AG04450 (cell line): ENCODE measurements around the gene RBM44. TPM values are rescaled to one million over a fixed set of nuclear protein-coding genes. Genes with fewer than 3 reads are reported as not detected.

Experiments
- CTCF ChIA-PET: fragments of 300-600, 350-600 bp; formaldehyde crosslinking; extraction: SDS; loops from one replicate; lab custom pipeline; 2022; ENCODE audit warnings: antibody characterized with exemption, inconsistent platforms; lab: Charles Lee
- POLR2A ChIA-PET: fragments of 350-600 bp; formaldehyde crosslinking; extraction: SDS; loops from one replicate; lab custom pipeline; 2021; ENCODE audit warnings: antibody characterized with exemption, inconsistent platforms; lab: Yijun Ruan, JAX
- DNase-seq: peaks from one replicate; pipeline ENCODE4 v3.0.0-alpha.2; 2011; ENCODE audit warnings: low read depth, low spot score
- H3K27ac ChIP-seq: one replicate; pipeline ENCODE4 v1.5.1; 2012; ENCODE audit warnings: low read depth, low read length, control low read depth
- H3K27me3 ChIP-seq: one replicate; pipeline ENCODE4 v1.6.0; 2012; ENCODE audit warnings: low read length; ENCODE audit not compliant: control insufficient read depth, insufficient read depth
- H3K4me3 ChIP-seq: 2 replicates; pipeline ENCODE4 v1.5.1; 2011; ENCODE audit warnings: mild to moderate bottlenecking, low read depth, low read length, control low read depth
- H3K9me3 ChIP-seq: 2 replicates; pipeline ENCODE4 v1.5.1; 2012; ENCODE audit warnings: low read length; ENCODE audit not compliant: control insufficient read depth, insufficient read depth
- CTCF ChIP-seq: IDR thresholded peaks from 2 replicates; pipeline ENCODE4 v1.5.1; 2011; ENCODE audit warnings: low read depth, low read length, control low read depth, inconsistent platforms
- polyA plus RNA-seq: library from polyadenylated mRNA; depleted of rRNA; stranded (reverse); fragments of >200 nt; gene quantifications from 2 replicates; pipeline ENCODE4 v1.2.3, GENCODE V29; 2011

The RBM44 gene
- polyA plus RNA-seq, 1 experiment, result 0.16 TPM

DNA sequence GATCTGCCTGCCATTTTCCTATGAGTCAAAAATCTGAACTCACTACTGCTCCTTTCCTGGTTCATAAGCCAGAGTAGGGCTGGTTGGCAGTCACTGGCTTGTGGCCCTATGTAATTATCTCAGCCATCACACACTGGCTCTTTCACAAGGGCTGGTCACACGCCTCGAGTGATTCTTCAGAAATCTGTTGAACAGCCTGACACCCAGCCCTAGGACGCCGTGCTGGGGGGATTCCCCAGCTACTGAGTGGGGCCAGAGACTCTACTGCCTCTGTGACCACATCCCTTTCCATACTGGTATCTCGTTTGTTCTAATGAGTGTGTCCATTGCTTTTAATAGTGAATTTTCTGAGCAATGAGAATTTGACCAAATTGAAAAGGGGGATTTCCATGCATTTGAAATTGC, 45.8 kb upstream of the RBM44 start:
- Histone ChIP-seq H3K4me3 (no peak overlapping the region), H3K27ac (no peak overlapping the region), H3K27me3 (no peaks in the 10 kb centered on the region), H3K9me3 (no peaks in the 10 kb centered on the region)
- TF ChIP-seq CTCF, result no peak
- no peak for DNase-seq
- ChIA-PET CTCF (interaction anchor here (2.2 to 2.8 kb wide), 2 partner anchors 8 to 181 kb away, joined by 10 to 35 read pairs; no protein-coding TSS in a partner anchor), POLR2A (no interaction called here)

DNA sequence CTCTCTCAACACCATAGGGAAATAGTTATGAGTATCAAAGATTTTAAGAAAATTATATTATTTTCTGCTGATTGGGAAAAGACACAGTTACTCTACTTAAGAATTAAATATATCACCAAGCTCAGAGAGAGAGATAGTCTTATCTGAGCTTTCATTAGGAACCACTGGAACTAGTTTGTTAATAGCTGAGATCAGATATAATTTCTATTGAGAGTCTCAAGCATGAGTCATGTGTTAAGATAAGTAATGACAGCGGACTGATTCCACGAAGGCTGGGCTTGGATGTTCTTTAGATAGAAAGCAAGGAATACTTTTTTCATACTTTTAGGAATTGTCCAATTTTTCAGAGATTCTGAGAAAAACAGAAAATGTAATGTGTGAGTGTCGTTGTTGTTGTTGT, 44.4 kb upstream of the RBM44 start:
- H3K4me3 ChIP-seq, result no peak overlapping the region
- DNase-seq, result no peak
- CTCF ChIA-PET, result interaction anchor here (0.8 to 2.8 kb wide), 5 partner anchors 10 to 509 kb away, joined by 3 to 35 read pairs (median 5); no protein-coding TSS in a partner anchor
- H3K27me3 ChIP-seq, result no peaks in the 10 kb centered on the region
- TF ChIP-seq CTCF, result no peak
- no peaks in the 10 kb centered on the region for H3K9me3 ChIP-seq
- H3K27ac ChIP-seq, result no peak overlapping the region
- POLR2A ChIA-PET, result interaction anchor here (0.7 kb wide), 1 partner anchor 60 kb away, joined by 3 read pairs; no protein-coding TSS in a partner anchor

- no peak overlapping the region for H3K27ac ChIP-seq
- no peak for TF ChIP-seq CTCF
- H3K27me3 ChIP-seq, result no peaks in the 10 kb centered on the region
- H3K9me3 ChIP-seq, result no peaks in the 10 kb centered on the region
- DNase-seq, result no peak
- POLR2A ChIA-PET, result interaction anchor here (0.7 to 1.0 kb wide), 2 partner anchors 60 to 185 kb away, joined by 3 to 4 read pairs; no protein-coding TSS in a partner anchor
- H3K4me3 ChIP-seq, result no peak overlapping the region
- CTCF ChIA-PET, result interaction anchor here (0.8 to 2.8 kb wide), 4 partner anchors 10 to 508 kb away, joined by 3 to 35 read pairs (median 6); no protein-coding TSS in a partner anchor
Observed at GRCh38 chr2:237754626-237755248, 43.8 kb upstream of the RBM44 start.

GRCh38 chr2:237757616-237758015, 41.0 kb upstream of the RBM44 start:
- no peaks in the 10 kb centered on the region for H3K27me3 ChIP-seq
- ChIA-PET CTCF (interaction anchor here (3.5 kb wide), 1 partner anchor 12 kb away, joined by 18 read pairs; no protein-coding TSS in a partner anchor), POLR2A (no interaction called here)
- no peak for TF ChIP-seq CTCF
- no peak overlapping the region for H3K27ac ChIP-seq
- H3K9me3 ChIP-seq, result no peaks in the 10 kb centered on the region; the same call in 1 of the 2 replicates
- no peak overlapping the region for H3K4me3 ChIP-seq
- DNase-seq, result no peak

DNA sequence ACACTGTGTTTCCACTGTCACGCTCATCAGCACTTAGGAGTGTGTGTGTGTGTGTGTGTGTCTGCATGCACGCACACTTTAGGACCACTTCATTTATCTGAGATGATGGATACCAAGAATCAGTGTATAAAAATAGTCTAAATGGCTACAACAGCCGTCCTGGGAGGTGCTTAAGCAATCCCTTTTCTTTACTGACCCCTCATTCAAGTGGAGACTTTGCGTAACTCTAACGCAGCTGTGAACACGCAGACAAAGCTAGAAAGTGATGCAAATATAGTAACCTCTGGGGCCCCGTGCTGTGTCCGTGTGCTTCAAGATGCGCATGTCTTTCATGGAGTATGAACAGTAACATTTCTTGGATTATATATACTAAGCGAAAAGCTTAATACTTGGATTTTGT, 40.4 kb upstream of the RBM44 start:
- TF ChIP-seq CTCF, result no peak
- ChIA-PET CTCF (interaction anchor here (2.1 to 3.5 kb wide), 2 partner anchors 13 to 186 kb away, joined by 4 to 18 read pairs; no protein-coding TSS in a partner anchor), POLR2A (no interaction called here)

More for the DNA sequence above, 40.4 kb upstream of the RBM44 start:
- H3K27me3 ChIP-seq, result no peaks in the 10 kb centered on the region
- no peaks in the 10 kb centered on the region; the same call in 1 of the 2 replicates for H3K9me3 ChIP-seq
- no peak overlapping the region for H3K4me3 ChIP-seq
- no peak overlapping the region for H3K27ac ChIP-seq
- DNase-seq, result no peak
